Upper lobe of left lung (tissue), 6 donors: ENCODE results near the gene POFUT2. TPM values are rescaled to one million over a fixed set of nuclear protein-coding genes. Genes with fewer than 3 reads are reported as not detected.

ENCODE experiments used
- ATAC-seq, 2 donors: fragments of 200-7000 bp; cut with Tn5 transposase; one replicate each; pipeline ENCODE4 v1.9.1; 2022; ENCODE audit warnings: mild to moderate bottlenecking in 2 of 2, moderate library complexity in 2 of 2; ENCODE audit not compliant: low FRiP score in 2 of 2
- DNase-seq, 2 donors: peaks; one replicate each; pipeline ENCODE4 v3.0.0-alpha.2; 2019 to 2020
- H3K27ac ChIP-seq, 4 donors: fragments of 200-600 bp; sonication (generic); one replicate each; pipeline ENCODE4 v1.5.1; 2016 to 2019
- H3K27me3 ChIP-seq, 4 donors: fragments of 200-600 bp; sonication (generic); one replicate each; pipeline ENCODE4 v1.5.1; 2017 to 2019
- H3K36me3 ChIP-seq, 4 donors: fragments of 200-600 bp; sonication (generic); one replicate each; pipeline ENCODE4 v1.5.1; 2016 to 2019
- H3K4me1 ChIP-seq, 4 donors: fragments of 200-600 bp; sonication (generic); one replicate each; pipeline ENCODE4 v1.5.1; 2018 to 2019
- H3K4me3 ChIP-seq, 4 donors: fragments of 200-600 bp; sonication (generic); one replicate each; pipeline ENCODE4 v1.5.1; 2017 to 2019; ENCODE audit warnings: mild to moderate bottlenecking in 2 of 4, moderate library complexity in 1 of 4
- H3K9me3 ChIP-seq, 4 donors: fragments of 200-600 bp; sonication (generic); one replicate each; pipeline ENCODE4 v1.5.1; 2018 to 2019
- CTCF ChIP-seq, 6 experiments: fragments of 450-650 bp in 4 of 6; fragments of 200-600 bp in 2 of 6; sonication (generic) in 2 of 6; IDR thresholded peaks; one replicate each; pipeline ENCODE4 v1.5.1; 2016 to 2019; ENCODE audit warnings: antibody characterized with exemption in 6 of 6
- EP300 ChIP-seq, 4 donors: sonication (generic); formaldehyde crosslinking; IDR thresholded peaks; one replicate each; pipeline ENCODE4 v1.5.1; 2017; ENCODE audit warnings: antibody characterized with exemption in 4 of 4, control low read depth in 2 of 4
- POLR2A ChIP-seq, 4 donors: fragments of 450-650 bp; IDR thresholded peaks; one replicate each; pipeline ENCODE4 v1.5.1; 2016 to 2017; ENCODE audit warnings: antibody characterized with exemption in 4 of 4, mild to moderate bottlenecking in 2 of 4
- POLR2AphosphoS5 ChIP-seq, 2 donors: sonication (generic); formaldehyde crosslinking; IDR thresholded peaks; one replicate each; pipeline ENCODE4 v1.5.1; 2017; ENCODE audit warnings: antibody characterized with exemption in 2 of 2
- WGBS, 2 donors: methylation state at CpG; one replicate each; pipeline ENCODE4 v1.1.5; 2017 to 2018; 5-methylcytosine and 5-hydroxymethylcytosine counted together
- total RNA-seq, 6 donors: library from RNA; depleted of rRNA in 4 of 6; stranded (reverse); fragments of >200 nt in 4 of 6; gene quantifications; one replicate each; pipeline versions ENCODE4 v1.1.0 to v1.2.1, GENCODE V29; 2016 to 2021
- donor health status: DM: no; HTN: no; CAD: no; lungs with moderate emphysema.
- donor health status: DM: no; HTN: yes; CAD: no; lungs with severe emphysema.

POFUT2 gene
- total RNA-seq, 6 donors from 2014 or later, result 19.9 to 89.1 (median 32.5) TPM

- H3K4me3 ChIP-seq, result no peak overlapping the region
- TF ChIP-seq POLR2A (IDR thresholded peaks at IDR 0.05) (no peak), POLR2AphosphoS5 (IDR thresholded peaks at IDR 0.05) (no peak), EP300 (IDR thresholded peaks at IDR 0.05) (no peak), CTCF (IDR thresholded peaks at IDR 0.05) (no peak)
- peaks cover 0 to 2% (median 0%) of the 10 kb centered on the region in 4 donors for H3K4me1 ChIP-seq
- DNase-seq (no peak), ATAC-seq (no peak)
- H3K9me3 ChIP-seq, result no peaks in the 10 kb centered on the region
- no peaks in the 10 kb centered on the region for H3K27me3 ChIP-seq
- peaks cover 0 to 29% (median 8%) of the 10 kb centered on the region in 4 donors for H3K36me3 ChIP-seq
- 89 to 90% methylated on average over 2 of the region's 2 CpGs for WGBS, 2 donors
- H3K27ac ChIP-seq, result no peak overlapping the region
Measured at GRCh38 chr21:45215213-45215612, 72.5 kb downstream of the POFUT2 start.

Other genes with a start within 250 kb of the POFUT2 start
- gene ADARB1, start 213.3 kb downstream of the POFUT2 start, total RNA-seq, result 10 to 100 TPM; 26.5 to 94.3 (median 42.4) TPM
- gene COL18A1, start 117.3 kb upstream of the POFUT2 start, total RNA-seq, result 100 to 1,000 TPM in 2 of 6 donors, 10 to 100 TPM in 4; 34.5 to 138 (median 70.5) TPM